Pancreas (tissue), 10 donors: ENCODE measurements around the gene BNIPL. TPM values are rescaled to one million over a fixed set of nuclear protein-coding genes. Genes with fewer than 3 reads are reported as not detected.

Experiments used
- ATAC-seq, 4 donors: fragments of 200-7000 bp; cut with Tn5 transposase; one replicate each; pipeline versions ENCODE4 v1.8.0 to v1.9.1; 2020; ENCODE audit warnings: mild to moderate bottlenecking in 4 of 4, moderate library complexity in 4 of 4
- DNase-seq, 6 donors: peaks; one replicate each; pipeline ENCODE4 v3.0.0-alpha.2; 2020
- FAIRE-seq: peaks from 2 replicates; lab custom pipeline; 2012; peaks lifted over from hg19 to GRCh38; lab: Jason Lieb, UNC
- H3K27ac ChIP-seq, 4 donors: fragments of 200-600 bp; sonication (generic); 1 replicate in 3 of 4; 2 replicates in 1 of 4; pipeline versions ENCODE4 v1.5.0 to v1.8.0; 2020
- H3K27me3 ChIP-seq, 4 donors: fragments of 200-600 bp; one replicate each; pipeline ENCODE4 v1.8.0; 2021
- H3K36me3 ChIP-seq, 3 donors: fragments of 200-600 bp; sonication (generic) in 1 of 3; one replicate each; pipeline versions ENCODE4 v1.5.0 to v1.8.0; 2020 to 2021
- H3K4me1 ChIP-seq, 3 donors: fragments of 200-600 bp; one replicate each; pipeline ENCODE4 v1.8.0; 2021
- H3K4me3 ChIP-seq, 4 donors: fragments of 200-600 bp; sonication (generic) in 2 of 4; one replicate each; pipeline versions ENCODE4 v1.5.0 to v1.8.0; 2020 to 2021
- H3K9me3 ChIP-seq, 4 donors: fragments of 200-600 bp; one replicate each; pipeline ENCODE4 v1.8.0; 2021
- CTCF ChIP-seq, 4 donors: fragments of 200-600 bp; sonication (generic) in 3 of 4; IDR thresholded peaks; one replicate each; pipeline versions ENCODE4 v1.5.0 to v1.8.0; 2021; ENCODE audit warnings: antibody characterized with exemption in 4 of 4
- WGBS, 2 donors: extraction: QIAGEN DNeasy Blood & Tissue Kit; methylation state at CpG; one replicate each; pipeline ENCODE4 v1.1.7; 2013; 5-methylcytosine and 5-hydroxymethylcytosine counted together
- intact Hi-C, 3 donors: fragments of 100-400 bp; cut with DNase I; formaldehyde crosslinking; loops; one replicate each; pipeline versions ENCODE4 v1.11.1 to v1.14.2; 2022
- polyA plus RNA-seq, 2 donors: library from polyadenylated mRNA; stranded (reverse); fragments of 200-250 nt; gene quantifications; one replicate each; pipeline ENCODE4 v1.2.3, GENCODE V29; 2013
- total RNA-seq, 6 donors: library from RNA; stranded (reverse); fragmentation: NEBNext Ultra II Directional in 4 of 6; extraction: Animal tissue kit (Norgen Biotek cat#: 25700) in 4 of 6; gene quantifications; one replicate each; pipeline versions ENCODE4 v1.2.1 to v1.2.4, GENCODE V29; 2021 to 2023
- donor health status: healthy with polysubstance abuse.
- donor health status: DM: no; HTN: no; CAD: no; lungs with moderate emphysema.
- donor health status: DM: no; HTN: no; CAD: no.
- donor health status: control.
- donor health status: control.
- donor health status: Bipolar disorder and iron deficiency.
- donor health status: DM: yes; HTN: yes; CAD: no.
- donor health status: DM: no; HTN: no; CAD: no.
- donor health status: DM: no; HTN: no; CAD: no.
- donor health status: DM: yes; HTN: yes; CAD: no.

BNIPL gene
- total and polyA plus RNA-seq, 8 donors: 0.12 to 0.40 (median 0.23) TPM

- H3K36me3 ChIP-seq: peaks cover 0 to 57% (median 26%) of the 10 kb centered on the region in 3 donors
These were observed 36.5 kb upstream of the BNIPL start for GRCh38 chr1:150999926-151000325.

GRCh38 chr1:151000408-151000807, 36.0 kb upstream of the BNIPL start:
- ATAC-seq (no peak), DNase-seq (no peak), FAIRE-seq (no peak)
- WGBS, 2 donors: 92 to 94% methylated on average over 3 of the region's 3 CpGs
- Histone ChIP-seq H3K27me3 (no peaks in the 10 kb centered on the region), H3K27ac (no peak overlapping the region), H3K4me3 (no peak overlapping the region), H3K4me1 (peaks cover 0 to 21% (median 0%) of the 10 kb centered on the region in 3 donors), H3K36me3 (peaks cover 0 to 57% (median 26%) of the 10 kb centered on the region in 3 donors), H3K9me3 (no peaks in the 10 kb centered on the region)
- TF ChIP-seq CTCF (IDR thresholded peaks at IDR 0.05): no peak
- intact Hi-C loops: no loop called here

More at GRCh38 chr1:150999926-151000325, 36.5 kb upstream of the BNIPL start:
- Histone ChIP-seq H3K27me3 (no peaks in the 10 kb centered on the region), H3K4me1 (peaks cover 0 to 21% (median 0%) of the 10 kb centered on the region in 3 donors), H3K27ac (no peak overlapping the region), H3K4me3 (no peak overlapping the region), H3K9me3 (no peaks in the 10 kb centered on the region)
- ATAC-seq (no peak), DNase-seq (no peak), FAIRE-seq (no peak)
- TF ChIP-seq CTCF (IDR thresholded peaks at IDR 0.05): no peak
- intact Hi-C loops: loop anchor here in 1 of 3 donors (10.0 kb wide), 1 partner anchor 185 kb away; no protein-coding TSS in a partner anchor
- 85 to 90% methylated on average over 2 of the region's 2 CpGs for WGBS, 2 donors

GRCh38 chr1:151001602-151002001, 34.8 kb upstream of the BNIPL start:
- DNase-seq (no peak), FAIRE-seq (no peak), ATAC-seq (no peak)
- Histone ChIP-seq H3K9me3 (no peaks in the 10 kb centered on the region), H3K36me3 (peaks cover 0 to 54% (median 26%) of the 10 kb centered on the region in 3 donors), H3K4me1 (peaks cover 0 to 21% (median 0%) of the 10 kb centered on the region in 3 donors), H3K4me3 (no peak overlapping the region), H3K27me3 (no peaks in the 10 kb centered on the region), H3K27ac (no peak overlapping the region)
- intact Hi-C loops: no loop called here
- WGBS, 2 donors: 81 to 83% methylated on average over 4 of the region's 4 CpGs
- TF ChIP-seq CTCF (IDR thresholded peaks at IDR 0.05): no peak

DNA sequence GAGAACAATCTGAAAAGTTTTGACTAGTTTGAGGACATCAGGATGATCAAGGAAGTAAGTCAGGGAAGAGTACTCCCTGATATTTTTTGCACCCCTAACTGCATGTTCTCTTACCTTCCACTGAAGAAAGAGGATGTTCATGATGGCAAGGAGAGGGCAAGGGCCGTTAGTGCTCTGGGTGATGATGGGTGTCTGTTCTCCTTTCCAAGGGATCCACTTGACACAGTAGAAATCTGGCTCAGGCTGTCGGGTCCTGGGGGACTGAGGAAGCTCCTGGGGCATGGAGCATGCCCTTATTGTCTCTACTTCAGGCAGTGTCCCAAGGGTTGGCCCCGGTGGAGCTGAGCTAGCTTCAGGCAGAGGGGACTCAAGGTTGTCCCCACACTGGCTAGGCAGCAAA, 34.3 kb upstream of the BNIPL start:
- H3K9me3 ChIP-seq: no peaks in the 10 kb centered on the region
- no peak for DNase-seq
- no peak for FAIRE-seq
- no peak overlapping the region for H3K27ac ChIP-seq
- H3K4me1 ChIP-seq: peaks cover 2 to 23% (median 3%) of the 10 kb centered on the region in 3 donors
- peaks cover 0 to 49% (median 26%) of the 10 kb centered on the region in 3 donors for H3K36me3 ChIP-seq
- no peaks in the 10 kb centered on the region for H3K27me3 ChIP-seq
- H3K4me3 ChIP-seq: no peak overlapping the region
- no peak for ATAC-seq
- TF ChIP-seq CTCF (IDR thresholded peaks at IDR 0.05): no peak
- intact Hi-C loops: no loop called here
- WGBS, 2 donors: 65 to 77% methylated on average over 3 of the region's 3 CpGs

GRCh38 chr1:151002611-151003010, 33.8 kb upstream of the BNIPL start:
- TF ChIP-seq CTCF (IDR thresholded peaks at IDR 0.05): no peak
- H3K36me3 ChIP-seq: peaks cover 0 to 44% (median 20%) of the 10 kb centered on the region in 3 donors
- WGBS, 2 donors: 10 to 15% methylated on average over 2 of the region's 2 CpGs
- DNase-seq (no peak), ATAC-seq (no peak), FAIRE-seq (no peak)
- intact Hi-C loops: no loop called here
- no peaks in the 10 kb centered on the region for H3K9me3 ChIP-seq
- peaks cover 8 to 29% (median 8%) of the 10 kb centered on the region in 3 donors for H3K4me1 ChIP-seq
- no peaks in the 10 kb centered on the region for H3K27me3 ChIP-seq
- H3K4me3 ChIP-seq: peak overlapping the region in 1 of 4 donors; percentile 67
- H3K27ac ChIP-seq: peak overlapping the region in 1 of 4 donors; percentile 11
